PC-3 (cell line): ENCODE measurements around the gene COL9A2. TPM values are rescaled to one million over a fixed set of nuclear protein-coding genes. Genes with fewer than 3 reads are reported as not detected.

ENCODE experiments used
- ATAC-seq: fragments of 200-7000 bp; cut with Tn5 transposase; 2 replicates; pipeline ENCODE4 v1.9.1; 2020; ENCODE audit warnings: mild to moderate bottlenecking, moderate library complexity
- BruUV-seq: library from RNA; stranded (reverse); fragments of 400-500 nt; replicated peaks from 2 replicates; lab custom pipeline; 2021; lab: Mats Ljungman, UMichigan
- CTCF ChIA-PET: fragments of 300-600 bp; sonication (Branson Sonifier 250); formaldehyde crosslinking; loops from one replicate; lab custom pipeline; 2022; ENCODE audit warnings: antibody characterized with exemption; lab: Charles Lee
- POLR2A ChIA-PET: fragments of 300-600 bp; sonication (Branson Sonifier 250); formaldehyde crosslinking; loops from one replicate; lab custom pipeline; 2022; ENCODE audit warnings: antibody characterized with exemption; ENCODE audit not compliant: unreplicated experiment; lab: Charles Lee
- DNase-seq: peaks from one replicate; pipeline ENCODE4 v3.0.0-alpha.2; 2015
- H2AFZ ChIP-seq: fragments of 300-600 bp; sonication (generic); 2 replicates; pipeline ENCODE4 v1.6.0; 2016; ENCODE audit warnings: antibody characterized with exemption, low read length
- H3F3A ChIP-seq: fragments of 300-600 bp; sonication (generic); one replicate; pipeline ENCODE4 v1.6.0; 2017; ENCODE audit warnings: antibody characterized with exemption, low read length, control low read depth, mild to moderate bottlenecking; ENCODE audit not compliant: unreplicated experiment
- H3K27ac ChIP-seq: fragments of 300-600 bp; sonication (generic); 2 replicates; pipeline ENCODE4 v1.5.1; 2016; ENCODE audit warnings: mild to moderate bottlenecking, low read length
- H3K27me3 ChIP-seq: fragments of 300-600 bp; sonication (generic); 2 replicates; pipeline ENCODE4 v1.6.1; 2016; ENCODE audit warnings: low read length, mixed read lengths
- H3K36me3 ChIP-seq: fragments of 300-600 bp; sonication (generic); 2 replicates; pipeline ENCODE4 v1.6.1; 2016; ENCODE audit warnings: low read depth, mixed run types, low read length, mixed read lengths
- H3K4me1 ChIP-seq: fragments of 300-600 bp; sonication (generic); 2 replicates; pipeline ENCODE4 v1.5.1; 2016; ENCODE audit warnings: low read length; ENCODE audit not compliant: insufficient read depth
- H3K4me2 ChIP-seq: fragments of 300-600 bp; sonication (generic); 2 replicates; pipeline ENCODE4 v1.6.0; 2016; ENCODE audit warnings: low read length
- H3K4me3 ChIP-seq: fragments of 300-600 bp; sonication (generic); 2 replicates; pipeline ENCODE4 v1.5.1; 2016; ENCODE audit warnings: mild to moderate bottlenecking, low read length, mixed read lengths
- H3K79me2 ChIP-seq: fragments of 300-600 bp; sonication (generic); 2 replicates; pipeline ENCODE4 v1.6.1; 2017; ENCODE audit warnings: low read length, mixed read lengths
- H3K9ac ChIP-seq: fragments of 300-600 bp; sonication (generic); 2 replicates; pipeline ENCODE4 v1.6.0; 2016; ENCODE audit warnings: mild to moderate bottlenecking, low read length
- H3K9me2 ChIP-seq: fragments of 300-600 bp; sonication (generic); replicated peaks from 2 replicates; pipeline ENCODE4 v1.6.1; 2016; ENCODE audit warnings: mixed run types, low read length, mixed read lengths
- H3K9me3 ChIP-seq: fragments of 300-600 bp; sonication (generic); 2 replicates; pipeline ENCODE4 v1.6.1; 2016; ENCODE audit warnings: low read length, mixed read lengths
- H4K20me1 ChIP-seq: fragments of 300-600 bp; sonication (generic); 2 replicates; pipeline ENCODE4 v1.6.1; 2016; ENCODE audit warnings: low read length, mixed read lengths
- EZH2 ChIP-seq: fragments of 300-600 bp; sonication (generic); IDR thresholded peaks from one replicate; pipeline ENCODE4 v1.6.1; 2017; ENCODE audit warnings: antibody characterized with exemption, mild to moderate bottlenecking, low read length; ENCODE audit not compliant: unreplicated experiment
- EZH2phosphoT487 ChIP-seq: fragments of 300-600 bp; sonication (generic); IDR thresholded peaks from 2 replicates; pipeline ENCODE4 v1.6.1; 2018; ENCODE audit warnings: mild to moderate bottlenecking, antibody characterized with exemption, low read length, borderline replicate concordance
- intact Hi-C: fragments of 100-400 bp; cut with micrococcal nuclease; formaldehyde crosslinking; loops from 2 replicates; pipeline ENCODE4 v1.9.0; 2023
- total RNA-seq: library from RNA; depleted of rRNA; stranded (reverse); fragments of >200 nt; gene quantifications from 2 replicates; pipeline ENCODE4 v1.2.3, GENCODE V29; 2014
- TF ChIP-seq, protein P1 (sequence below): fragments of 300-600 bp; sonication (generic); conservative IDR thresholded peaks from 2 replicates; pipeline ENCODE4 v1.5.1; 2017; ENCODE audit warnings: antibody characterized with exemption, low read depth, mild to moderate bottlenecking, low read length

COL9A2 gene
- total RNA-seq, 1 experiment from 2014 or later = 4.4 TPM

DNA sequence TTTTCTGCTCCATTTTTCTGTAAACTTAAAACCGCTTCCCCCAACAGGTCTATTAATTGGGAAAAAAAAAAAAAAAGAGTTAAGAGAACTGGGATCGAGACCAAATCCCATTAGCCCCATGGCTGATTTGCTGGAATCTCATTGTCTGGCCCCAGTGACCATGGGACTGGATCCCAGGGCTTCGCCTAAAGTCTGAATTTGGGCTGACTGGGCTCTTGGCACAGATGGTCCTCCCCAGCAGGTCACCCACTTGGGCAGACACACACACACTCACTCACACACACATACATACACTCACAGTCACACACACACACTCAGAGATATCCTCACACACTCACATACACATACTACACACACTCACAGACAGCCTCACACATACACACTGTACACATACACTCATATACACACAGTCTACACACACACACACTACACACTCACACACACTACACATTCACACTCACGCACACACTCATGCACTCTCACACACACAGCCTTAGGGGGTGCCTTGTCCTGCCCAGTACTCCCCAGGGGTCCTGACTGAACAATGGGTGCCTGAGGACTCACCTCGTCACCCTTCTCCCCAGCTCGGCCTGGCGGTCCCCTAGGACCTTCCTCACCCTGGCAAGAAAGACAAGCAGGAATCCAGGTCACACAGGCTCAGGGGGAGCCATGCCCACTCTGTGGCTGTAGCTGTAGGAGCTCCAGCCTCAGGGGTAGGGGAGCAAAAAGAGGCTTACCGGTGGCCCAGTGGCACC lies 7.5 kb downstream of the COL9A2 start:
- CTCF ChIA-PET = no interaction called here
- TF ChIP-seq EZH2phosphoT487 (no peak), EZH2 (no peak)
- TF ChIP-seq, protein P1, sequence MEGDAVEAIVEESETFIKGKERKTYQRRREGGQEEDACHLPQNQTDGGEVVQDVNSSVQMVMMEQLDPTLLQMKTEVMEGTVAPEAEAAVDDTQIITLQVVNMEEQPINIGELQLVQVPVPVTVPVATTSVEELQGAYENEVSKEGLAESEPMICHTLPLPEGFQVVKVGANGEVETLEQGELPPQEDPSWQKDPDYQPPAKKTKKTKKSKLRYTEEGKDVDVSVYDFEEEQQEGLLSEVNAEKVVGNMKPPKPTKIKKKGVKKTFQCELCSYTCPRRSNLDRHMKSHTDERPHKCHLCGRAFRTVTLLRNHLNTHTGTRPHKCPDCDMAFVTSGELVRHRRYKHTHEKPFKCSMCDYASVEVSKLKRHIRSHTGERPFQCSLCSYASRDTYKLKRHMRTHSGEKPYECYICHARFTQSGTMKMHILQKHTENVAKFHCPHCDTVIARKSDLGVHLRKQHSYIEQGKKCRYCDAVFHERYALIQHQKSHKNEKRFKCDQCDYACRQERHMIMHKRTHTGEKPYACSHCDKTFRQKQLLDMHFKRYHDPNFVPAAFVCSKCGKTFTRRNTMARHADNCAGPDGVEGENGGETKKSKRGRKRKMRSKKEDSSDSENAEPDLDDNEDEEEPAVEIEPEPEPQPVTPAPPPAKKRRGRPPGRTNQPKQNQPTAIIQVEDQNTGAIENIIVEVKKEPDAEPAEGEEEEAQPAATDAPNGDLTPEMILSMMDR = no peak
- no peaks in the 10 kb centered on the region for H3K9me2 ChIP-seq

DNA sequence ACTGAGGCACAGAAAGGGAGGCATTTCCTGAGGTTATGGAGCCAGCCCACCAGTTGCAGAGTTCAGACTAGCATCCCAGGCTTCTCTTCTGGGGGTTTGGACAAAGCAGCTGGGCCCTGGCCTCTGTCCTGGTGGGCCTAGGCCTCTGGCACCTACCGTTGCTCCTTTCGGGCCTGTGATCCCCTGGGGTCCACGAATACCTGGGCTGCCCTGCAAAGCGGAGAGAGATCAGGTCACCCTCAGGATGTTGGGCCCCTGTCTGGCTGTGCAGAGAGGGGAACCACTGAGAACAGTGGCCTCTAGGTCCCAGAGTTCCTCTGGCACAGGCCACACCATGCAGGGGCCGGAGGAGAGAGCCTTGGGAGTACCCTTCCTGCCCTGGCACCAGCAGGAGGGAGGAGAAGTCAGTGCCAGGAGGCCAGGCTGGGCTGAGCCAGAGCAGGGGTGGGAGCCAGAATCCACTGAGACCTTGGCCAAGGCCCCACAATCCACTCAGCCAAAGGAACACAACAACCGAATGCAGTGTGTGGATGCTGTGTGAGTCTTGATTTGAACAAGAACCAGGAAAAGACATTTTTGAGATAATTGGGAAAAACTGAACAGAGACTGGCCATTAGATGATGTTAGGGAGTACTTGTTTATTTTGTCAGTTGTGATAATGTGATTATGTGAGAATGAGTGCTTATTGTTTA lies 8.9 kb downstream of the COL9A2 start:
- BruUV-seq = no TSS peak
- Histone ChIP-seq H2AFZ (no peak overlapping the region), H3K9me2 (no peaks in the 10 kb centered on the region), H3K27ac (no peak overlapping the region), H3K27me3 (no peaks in the 10 kb centered on the region), H3F3A (no peaks in the 10 kb centered on the region), H3K9ac (no peak overlapping the region), H3K36me3 (no peaks in the 10 kb centered on the region), H3K4me1 (peaks cover 7% of the 10 kb centered on the region; the same call in 1 of the 2 replicates), H4K20me1 (no peaks in the 10 kb centered on the region), H3K4me2 (no peak overlapping the region), H3K79me2 (no peaks in the 10 kb centered on the region), H3K9me3 (no peaks in the 10 kb centered on the region), H3K4me3 (no peak overlapping the region)
- no peak for DNase-seq
- intact Hi-C loops = no loop called here
- ChIA-PET CTCF (no interaction called here), POLR2A (no interaction called here)
- no peak for TF ChIP-seq EZH2
- no peak for TF ChIP-seq EZH2phosphoT487
- TF ChIP-seq, protein P1 = no peak
- ATAC-seq = no peak

More for the DNA sequence above, 7.5 kb downstream of the COL9A2 start:
- peaks cover 7% of the 10 kb centered on the region; the same call in 1 of the 2 replicates for H3K4me1 ChIP-seq
- no peaks in the 10 kb centered on the region for H3K27me3 ChIP-seq
- DNase-seq (no peak), ATAC-seq (no peak)
- no peak overlapping the region for H3K27ac ChIP-seq
- no TSS peak for BruUV-seq
- intact Hi-C loops = no loop called here
- H3K79me2 ChIP-seq = no peaks in the 10 kb centered on the region
- no peak overlapping the region for H3K4me2 ChIP-seq
- no peaks in the 10 kb centered on the region for H3K36me3 ChIP-seq
- H2AFZ ChIP-seq = no peak overlapping the region
- POLR2A ChIA-PET = no interaction called here
- no peaks in the 10 kb centered on the region for H4K20me1 ChIP-seq
- no peak overlapping the region for H3K9ac ChIP-seq
- no peaks in the 10 kb centered on the region for H3F3A ChIP-seq
- no peaks in the 10 kb centered on the region for H3K9me3 ChIP-seq
- no peak overlapping the region for H3K4me3 ChIP-seq

GRCh38 chr1:40307186-40307585 lies 9.9 kb downstream of the COL9A2 start:
- ChIA-PET POLR2A (no interaction called here), CTCF (no interaction called here)

More at GRCh38 chr1:40307186-40307585, 9.9 kb downstream of the COL9A2 start:
- Histone ChIP-seq H3K9ac (no peak overlapping the region), H3K9me2 (no peaks in the 10 kb centered on the region), H3K36me3 (no peaks in the 10 kb centered on the region), H3K79me2 (no peaks in the 10 kb centered on the region), H3K4me1 (peaks cover 7% of the 10 kb centered on the region; the same call in 1 of the 2 replicates), H3K4me3 (no peak overlapping the region), H4K20me1 (no peaks in the 10 kb centered on the region), H3K4me2 (no peak overlapping the region), H3K9me3 (no peaks in the 10 kb centered on the region), H3K27me3 (no peaks in the 10 kb centered on the region), H3K27ac (no peak overlapping the region), H3F3A (no peaks in the 10 kb centered on the region), H2AFZ (no peak overlapping the region)
- no peak for TF ChIP-seq EZH2
- no peak for TF ChIP-seq EZH2phosphoT487
- TF ChIP-seq, protein P1 = no peak
- ATAC-seq = no peak
- no peak for DNase-seq
- intact Hi-C loops = no loop called here
- no TSS peak for BruUV-seq
